GM18519 (cell line): ENCODE measurements around the gene CAMK2D.

Experiments
- ATAC-seq: cut with Tn5 transposase; IDR thresholded peaks from one replicate; pipeline ENCODE4 v1.9.1; 2021; ENCODE audit warnings: mild to moderate bottlenecking, moderate library complexity; ENCODE audit not compliant: unreplicated experiment, low FRiP score

The CAMK2D gene

DNA sequence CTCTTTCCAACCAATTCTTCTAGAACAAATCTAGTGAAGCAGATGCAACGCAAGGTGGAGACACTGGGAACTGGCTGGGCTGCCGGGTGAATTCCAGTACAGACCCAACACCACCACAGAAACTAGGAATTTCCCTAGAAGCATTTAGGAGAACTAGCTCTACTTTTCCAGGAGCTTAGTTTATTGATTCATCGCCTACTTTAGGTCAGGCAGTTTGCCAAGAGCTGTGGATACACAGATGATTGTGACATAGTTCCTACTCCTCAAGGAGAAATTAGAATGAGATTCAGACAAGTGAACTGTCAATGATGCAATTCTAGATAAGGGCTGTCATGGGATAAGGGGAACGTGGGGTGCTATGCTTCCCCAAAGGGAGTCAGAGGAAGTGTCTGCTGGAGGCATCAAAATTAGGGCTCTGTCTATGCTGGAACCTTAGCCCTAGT lies 350.0 kb downstream of the CAMK2D start:
- no peak for ATAC-seq

DNA sequence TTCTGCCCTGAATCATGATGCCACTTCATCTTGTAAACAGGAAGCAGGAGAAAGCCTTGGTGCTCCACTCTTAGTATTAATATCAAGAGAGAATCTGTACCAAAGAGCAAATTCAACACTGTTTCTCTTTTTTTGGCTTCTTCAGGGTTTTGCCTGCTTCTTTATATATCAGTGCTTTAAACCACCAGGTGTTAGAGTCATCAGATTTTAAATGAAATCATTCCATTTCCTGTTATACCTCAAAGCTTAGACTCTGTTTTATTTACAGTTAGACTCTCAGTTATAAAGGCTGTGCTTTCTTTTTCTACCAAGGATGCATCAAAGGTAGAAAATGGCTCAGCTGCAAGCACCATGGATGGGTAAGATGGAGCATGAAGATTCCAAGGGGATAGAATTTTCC lies 350.9 kb downstream of the CAMK2D start:
- no peak for ATAC-seq

DNA sequence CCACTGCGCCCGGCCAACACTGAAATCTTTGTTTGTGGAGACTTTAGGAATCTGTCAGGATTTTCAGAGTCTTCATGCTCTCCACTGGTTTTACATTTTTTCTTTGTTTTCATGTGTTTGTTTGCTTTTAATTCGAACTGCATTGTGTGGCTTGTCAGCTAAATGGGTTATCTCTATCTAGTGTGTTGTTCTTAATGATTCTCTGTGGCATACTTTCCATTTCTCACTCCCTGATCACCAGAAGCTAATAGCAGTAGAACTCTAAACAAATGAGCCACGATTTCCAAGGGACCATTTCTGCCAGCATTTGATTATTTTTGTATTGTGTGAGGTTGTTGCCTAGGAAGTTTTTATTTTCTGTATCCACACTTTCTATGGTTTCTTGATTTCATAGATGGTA lies 352.4 kb downstream of the CAMK2D start:
- ATAC-seq, result no peak

DNA sequence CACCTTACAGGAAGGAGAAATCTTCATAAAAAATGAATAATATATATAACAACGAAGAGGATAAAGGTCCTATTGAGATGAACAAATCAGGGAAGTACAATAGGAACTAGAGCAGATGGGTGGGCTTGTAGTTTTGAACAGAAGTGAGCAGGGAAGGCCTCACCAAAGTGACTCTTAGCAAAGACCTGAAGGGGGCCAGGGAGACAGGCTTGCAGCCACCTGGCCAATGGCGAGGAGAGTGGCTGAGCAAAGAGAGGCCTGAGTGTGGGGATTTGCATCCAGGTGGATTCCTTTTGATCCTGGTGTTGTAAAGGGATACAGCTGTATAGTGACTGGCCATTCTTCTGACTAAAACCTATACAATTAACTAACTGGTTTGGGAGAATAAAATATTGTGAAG lies 354.1 kb downstream of the CAMK2D start:
- no peak for ATAC-seq

DNA sequence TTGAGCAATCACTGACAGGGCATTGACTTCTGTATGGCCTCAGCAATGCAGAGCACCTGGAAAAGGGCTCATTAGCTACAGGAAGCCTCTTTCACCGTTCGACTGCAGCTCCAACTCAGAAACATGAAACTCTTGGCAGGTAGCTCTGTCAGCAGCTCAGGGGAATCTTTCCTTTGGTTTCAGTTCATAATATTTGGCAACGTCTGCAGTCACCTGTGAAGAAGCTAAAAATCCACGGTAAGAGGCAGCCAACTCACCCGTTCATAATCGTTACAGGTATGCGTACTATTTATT lies 354.9 kb downstream of the CAMK2D start:
- ATAC-seq, result no peak

DNA sequence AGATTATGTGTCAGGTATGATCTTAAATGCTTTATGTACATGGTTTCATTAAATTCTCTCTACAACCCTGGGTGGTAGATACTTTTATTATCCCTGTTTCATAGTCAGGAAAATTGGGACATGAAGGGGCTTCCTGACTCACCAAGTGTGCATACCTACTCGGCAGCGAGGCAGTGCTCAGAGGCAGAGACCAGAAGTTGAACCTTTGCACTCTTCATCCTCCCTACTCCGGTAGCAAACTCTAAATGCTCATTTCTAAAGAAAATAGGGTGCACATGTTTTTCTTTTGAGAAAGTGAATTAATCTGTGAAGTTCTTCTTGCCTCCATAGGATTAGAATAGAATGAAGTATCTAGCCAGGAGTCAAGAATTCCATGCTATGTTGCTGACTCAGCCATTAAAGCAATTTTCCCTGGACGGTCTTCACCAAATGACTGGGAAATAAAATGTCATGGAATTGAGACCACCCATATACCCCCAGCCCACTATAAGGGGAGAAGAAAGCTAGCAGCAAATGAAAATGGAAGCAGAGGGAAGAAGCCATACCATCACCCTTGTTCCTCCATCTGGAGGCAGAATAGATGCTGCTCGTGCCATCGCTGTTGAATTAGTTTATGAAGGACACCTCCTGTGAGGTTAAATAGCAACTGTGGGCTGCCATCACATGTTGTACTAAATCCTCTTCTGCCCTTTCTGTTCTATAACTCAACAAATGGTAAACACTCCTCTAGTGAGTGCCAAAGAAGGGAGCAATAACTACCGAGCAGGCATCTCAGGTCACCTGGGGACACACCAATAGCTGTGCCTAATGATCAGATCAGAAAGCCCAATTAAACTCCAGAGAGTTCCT lies 355.4 kb downstream of the CAMK2D start:
- ATAC-seq, result no peak

DNA sequence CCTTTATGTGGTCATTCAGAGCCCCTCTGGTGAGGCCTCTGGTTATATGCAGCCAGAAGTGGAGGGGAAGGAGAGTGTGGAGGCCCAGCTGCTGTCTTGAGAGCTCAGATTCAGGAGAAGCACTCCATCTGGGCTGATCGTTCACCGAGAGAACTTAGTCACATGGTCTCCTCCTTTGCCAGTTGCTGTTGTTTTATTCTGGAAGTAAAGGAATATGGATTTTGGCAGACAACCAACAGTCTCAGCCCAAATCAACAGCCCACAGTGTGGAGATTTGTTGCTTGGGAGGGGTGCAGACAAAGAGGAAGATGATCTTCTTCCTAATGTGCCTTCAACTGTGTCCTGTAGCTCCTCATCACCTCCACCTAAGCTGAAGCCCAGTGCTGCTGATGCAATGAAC lies 356.7 kb downstream of the CAMK2D start:
- ATAC-seq, result no peak

DNA sequence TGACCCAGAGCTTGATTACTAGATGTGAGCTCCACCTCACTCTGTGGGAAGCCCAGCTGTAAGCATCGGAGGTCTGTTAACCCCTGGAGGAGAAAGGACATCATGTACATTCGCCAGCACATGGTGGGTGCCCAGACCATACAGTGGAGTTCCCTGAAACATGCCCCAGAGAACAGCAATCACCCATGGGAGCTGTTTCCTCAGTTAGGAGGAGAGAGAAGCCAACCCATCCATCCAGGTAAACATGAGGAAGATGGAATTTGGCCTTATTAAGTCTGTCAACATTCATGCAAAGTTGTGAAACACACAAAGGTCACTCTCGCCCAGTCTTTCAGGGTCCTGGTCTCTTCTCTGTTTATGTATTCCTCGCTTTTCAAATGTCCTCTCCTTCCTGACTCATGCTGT lies 357.4 kb downstream of the CAMK2D start:
- ATAC-seq, result no peak
